ENCODE measurements around the gene B4GALNT2.
"Not testable (repeated sequence)": the region's sequence is repeated elsewhere in the genome, so short reads cannot be mapped to it uniquely, and the experiment has no call there.

B4GALNT2 gene

GRCh38 chr17:49121696-49122292 is 10.8 kb upstream of the B4GALNT2 start:
- no peak for DNase-seq

- DNase-seq: no peak
Measured at GRCh38 chr17:49122566-49122965, 10.0 kb upstream of the B4GALNT2 start.

GRCh38 chr17:49123061-49123460 is 9.5 kb upstream of the B4GALNT2 start:
- DNase-seq: no peak

- no peak for DNase-seq
Measured at GRCh38 chr17:49125449-49125848, 7.1 kb upstream of the B4GALNT2 start.

GRCh38 chr17:49126183-49126859 is 6.2 kb upstream of the B4GALNT2 start:
- DNase-seq: not testable (repeated sequence)

- DNase-seq: not testable (repeated sequence)
Measured at GRCh38 chr17:49129359-49129950, 3.1 kb upstream of the B4GALNT2 start.

- DNase-seq: no peak
Measured at GRCh38 chr17:49130891-49131290, 1.7 kb upstream of the B4GALNT2 start.

- DNase-seq: no peak
Measured at GRCh38 chr17:49132317-49132698, 261 bp upstream of the B4GALNT2 start.

GRCh38 chr17:49136335-49136734 is 3.8 kb downstream of the B4GALNT2 start:
- no peak for DNase-seq

- not testable (repeated sequence) for DNase-seq
Measured at GRCh38 chr17:49145654-49146053, 13.1 kb downstream of the B4GALNT2 start.

GRCh38 chr17:49146620-49147306 is 14.2 kb downstream of the B4GALNT2 start:
- no peak for DNase-seq

- no peak for DNase-seq
Measured at GRCh38 chr17:49148171-49148570, 15.6 kb downstream of the B4GALNT2 start.

GRCh38 chr17:49151996-49152395 is 19.4 kb downstream of the B4GALNT2 start:
- no peak for DNase-seq

GRCh38 chr17:49156256-49156655 is 23.7 kb downstream of the B4GALNT2 start:
- DNase-seq: no peak

- no peak for DNase-seq
Measured at GRCh38 chr17:49157784-49158183, 25.2 kb downstream of the B4GALNT2 start.

- DNase-seq: no peak
Measured at GRCh38 chr17:49162866-49163265, 30.3 kb downstream of the B4GALNT2 start.

GRCh38 chr17:49165143-49165542 is 32.6 kb downstream of the B4GALNT2 start:
- DNase-seq: no peak

- no peak for DNase-seq
Measured at GRCh38 chr17:49168706-49169105, 36.1 kb downstream of the B4GALNT2 start.

GRCh38 chr17:49170216-49170615 is 37.6 kb downstream of the B4GALNT2 start:
- DNase-seq: no peak

GRCh38 chr17:49170711-49171110 is 38.1 kb downstream of the B4GALNT2 start:
- DNase-seq: not testable (repeated sequence)

- DNase-seq: not testable (repeated sequence)
Measured at GRCh38 chr17:49175978-49176377, 43.4 kb downstream of the B4GALNT2 start.

- peak; percentile 47 to 87 for DNase-seq
Measured at GRCh38 chr17:49180303-49180702, 47.7 kb downstream of the B4GALNT2 start.

GRCh38 chr17:49180998-49181635 is 48.5 kb downstream of the B4GALNT2 start:
- no peak for DNase-seq
